GM21515 (cell line): ENCODE results near the gene SLC12A8.

ENCODE experiments used
- ATAC-seq: cut with Tn5 transposase; IDR thresholded peaks from one replicate; pipeline ENCODE4 v1.9.1; 2021; ENCODE audit not compliant: unreplicated experiment

The SLC12A8 gene

DNA sequence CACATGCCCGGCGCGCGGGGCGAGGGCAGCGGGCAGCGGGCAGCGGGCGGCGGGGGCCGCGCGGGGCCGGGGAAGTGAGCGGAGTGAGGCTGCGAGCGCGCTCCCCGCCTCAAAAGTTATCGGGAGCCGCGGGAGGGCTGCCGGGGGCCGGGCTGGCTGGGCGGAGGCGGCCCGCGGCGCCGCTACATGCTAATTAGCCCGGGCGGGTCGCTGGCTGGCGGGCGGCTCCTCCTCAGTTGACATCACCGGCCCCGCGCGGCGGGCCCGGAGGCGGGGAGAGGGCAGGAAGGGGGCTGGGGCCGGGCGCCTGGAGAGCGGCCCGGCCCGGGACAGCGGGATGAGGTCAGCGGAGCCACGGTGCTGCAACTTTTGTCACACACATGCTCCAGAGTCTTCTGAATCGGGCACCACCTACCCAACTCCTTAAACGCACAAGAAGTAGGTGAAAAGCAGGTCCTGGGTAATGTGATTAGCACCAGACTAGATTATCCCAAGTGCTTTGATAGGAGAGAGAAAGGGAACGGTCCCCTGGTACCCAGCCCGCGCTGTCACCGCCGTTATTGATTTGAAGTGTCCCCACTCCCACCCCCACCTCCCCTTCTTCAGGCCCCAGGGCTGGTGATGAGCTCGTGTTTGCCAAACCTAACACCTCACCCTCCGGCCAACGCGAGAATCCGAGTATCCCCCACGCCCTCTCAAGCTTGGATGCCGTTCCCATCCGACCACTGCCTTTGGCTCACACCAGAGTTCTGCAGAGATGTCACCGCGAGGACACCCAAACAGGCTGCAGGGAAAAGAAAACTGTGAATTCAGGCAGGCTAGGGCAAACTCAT is 156.4 kb downstream of the SLC12A8 start, which contains the start of gene HEG1:
TSS of gene HEG1 (minus strand) at position 85 of the 833 bp plus-strand sequence. CDS start 107 bp downstream, outside the sequence.
- peak; percentile 52 for ATAC-seq

- peak; percentile 30 for ATAC-seq
Observed at GRCh38 chr3:125055331-125055912, 157.1 kb downstream of the SLC12A8 start.

GRCh38 chr3:125054449-125055329 is 157.9 kb downstream of the SLC12A8 start:
- ATAC-seq: no peak

DNA sequence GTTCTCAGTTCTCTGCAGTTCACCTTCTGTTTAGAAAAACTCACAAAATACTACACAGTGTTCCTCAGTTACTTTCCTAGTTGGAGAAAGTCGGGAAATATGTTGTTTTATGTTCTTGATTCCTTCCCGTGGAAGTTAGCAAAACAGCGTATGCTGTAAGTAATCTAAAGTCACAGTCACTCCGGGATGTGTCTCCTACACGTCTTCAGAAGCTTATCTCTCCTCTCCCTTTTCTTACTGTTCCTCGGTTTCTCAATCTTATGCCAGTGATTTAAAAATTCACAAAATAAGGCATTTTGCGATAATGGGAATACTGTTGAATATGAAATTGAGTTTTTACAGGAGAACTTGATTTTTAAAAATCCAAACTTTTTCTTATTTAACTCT is 158.5 kb downstream of the SLC12A8 start:
- ATAC-seq: no peak

DNA sequence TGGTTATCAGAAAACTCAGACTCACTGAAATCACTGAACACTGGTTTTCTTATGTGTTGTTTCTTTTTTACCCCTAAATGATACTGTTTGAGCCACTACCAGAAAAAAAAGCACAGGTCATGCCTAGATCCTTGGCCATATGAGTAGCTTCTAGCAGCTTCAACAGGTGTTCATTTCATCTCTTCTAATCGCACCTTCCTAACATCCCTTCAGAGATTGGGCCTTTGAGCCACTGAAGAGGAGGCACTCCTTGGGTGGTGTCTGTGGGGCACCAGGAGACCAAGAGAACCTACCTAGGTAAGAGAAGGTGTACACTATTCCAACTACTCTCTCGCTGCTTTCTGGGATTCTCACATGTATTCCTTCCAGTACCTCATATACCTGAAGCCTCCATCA is 159.2 kb downstream of the SLC12A8 start:
- ATAC-seq: no peak

- no peak for ATAC-seq
Observed at GRCh38 chr3:125052624-125053303, 159.8 kb downstream of the SLC12A8 start.

- no peak for ATAC-seq
Observed at GRCh38 chr3:125051715-125052581, 160.6 kb downstream of the SLC12A8 start.

DNA sequence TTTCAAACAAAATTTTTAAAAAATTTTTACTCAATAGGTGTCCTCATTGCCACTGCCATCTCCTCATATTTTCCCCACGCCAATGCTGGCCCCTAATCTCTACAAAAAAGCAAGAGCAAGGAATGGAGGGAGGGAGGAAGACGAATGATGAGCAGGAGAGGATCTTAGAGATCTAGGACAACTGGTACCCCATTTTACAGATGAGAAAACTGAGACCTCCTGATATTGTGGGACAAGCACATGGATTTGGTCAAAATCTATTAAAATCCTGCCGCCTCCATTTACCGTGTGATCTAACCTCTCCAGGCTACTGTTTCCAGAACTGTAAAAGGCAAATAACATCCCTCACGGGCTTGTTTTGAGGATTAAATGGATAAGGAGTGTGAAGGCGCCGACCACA is 161.3 kb downstream of the SLC12A8 start:
- ATAC-seq: no peak

GRCh38 chr3:125050488-125051090 is 162.0 kb downstream of the SLC12A8 start:
- ATAC-seq: no peak

DNA sequence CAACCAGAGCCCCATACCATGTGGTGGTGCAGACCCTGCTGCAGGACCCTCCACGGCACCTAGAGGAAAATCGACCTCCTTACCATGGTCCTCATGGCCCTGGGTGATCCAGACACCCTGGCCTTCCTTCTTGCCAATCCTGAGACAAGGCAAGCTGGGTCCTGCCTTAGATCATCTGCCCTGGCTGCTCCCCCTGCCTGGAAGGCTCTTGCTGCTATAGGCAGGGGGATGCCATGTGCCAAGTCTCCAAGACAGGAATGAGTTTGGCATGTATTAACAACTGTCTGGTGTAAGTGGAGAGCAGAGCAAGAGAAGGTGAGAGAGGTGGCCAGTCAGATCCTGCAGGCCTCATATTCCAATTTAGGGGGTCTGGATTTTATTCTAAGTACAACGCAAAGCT is 164.3 kb downstream of the SLC12A8 start:
- no peak for ATAC-seq

- ATAC-seq: no peak
Observed at GRCh38 chr3:125045965-125046364, 166.6 kb downstream of the SLC12A8 start.

- ATAC-seq: no peak
Observed at GRCh38 chr3:125045194-125045593, 167.4 kb downstream of the SLC12A8 start.

DNA sequence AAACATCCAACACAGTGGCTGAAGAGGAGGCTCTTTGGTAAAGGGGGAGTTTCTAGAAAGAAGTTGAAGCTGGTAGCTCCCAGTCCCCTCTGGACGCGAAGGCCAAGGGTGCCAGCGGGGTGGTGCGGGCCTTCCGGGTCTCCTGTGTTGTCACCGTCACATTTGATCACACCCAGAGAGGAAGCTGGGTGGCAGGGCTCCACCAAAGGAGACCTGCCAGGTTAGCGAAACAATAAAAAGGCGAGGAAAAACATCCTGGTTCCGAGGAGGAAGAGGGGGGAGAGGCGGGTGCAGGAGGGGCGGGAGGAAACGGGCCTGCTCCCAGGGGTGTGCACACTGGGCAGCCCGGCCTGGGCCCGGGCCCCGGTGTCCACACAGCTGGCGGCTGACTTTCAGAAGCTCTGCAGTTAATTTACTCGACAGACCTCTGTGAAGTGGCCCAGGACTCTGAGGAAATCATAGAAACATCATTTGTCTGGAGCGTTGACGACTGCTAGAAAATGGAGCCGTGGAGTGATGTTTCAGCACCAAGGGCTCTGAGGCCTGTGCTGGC is 168.9 kb downstream of the SLC12A8 start:
- ATAC-seq: no peak

GRCh38 chr3:125042725-125043406 is 169.7 kb downstream of the SLC12A8 start:
- no peak for ATAC-seq

- no peak for ATAC-seq
Observed at GRCh38 chr3:125039131-125040100, 173.1 kb downstream of the SLC12A8 start.

- no peak for ATAC-seq
Observed at GRCh38 chr3:125037498-125038150, 174.9 kb downstream of the SLC12A8 start.

DNA sequence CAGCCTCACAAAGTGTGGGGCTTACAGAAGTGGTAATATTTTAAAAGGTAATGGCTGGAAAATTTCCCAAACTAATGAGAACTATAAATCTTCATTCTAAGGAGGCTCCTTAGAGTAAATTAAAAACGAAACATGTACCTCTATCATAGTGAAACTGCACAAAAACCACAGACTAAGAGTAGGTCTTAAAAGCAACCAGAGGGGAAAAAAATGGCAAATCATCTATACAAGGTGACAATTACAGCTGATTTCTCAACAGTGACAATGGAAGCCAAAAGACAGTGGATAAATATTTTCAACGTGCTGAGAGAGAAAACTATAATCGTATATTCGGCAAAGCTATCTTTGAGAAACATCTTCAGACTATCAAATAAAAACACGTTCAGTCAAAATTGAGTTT is 177.3 kb downstream of the SLC12A8 start:
- ATAC-seq: no peak
